Ascending aorta (tissue), 2 donors: ENCODE data around the gene EHBP1L1. TPM values are rescaled to one million over a fixed set of nuclear protein-coding genes. Genes with fewer than 3 reads are reported as not detected.
A peak's percentile ranks its signal among the peaks of the same experiment; 100 is the strongest.

Source experiments
- DNase-seq, 2 donors: peaks; one replicate each; pipeline ENCODE4 v3.0.0-alpha.2; 2019; ENCODE audit warnings: low spot score in 2 of 2
- H3K27ac ChIP-seq, 2 donors: fragments of 200-600 bp; sonication (generic); one replicate each; pipeline ENCODE4 v1.5.1; 2016 to 2017; ENCODE audit warnings: mild to moderate bottlenecking in 1 of 2
- H3K27me3 ChIP-seq: fragments of 200-600 bp; sonication (generic); one replicate; pipeline ENCODE4 v1.5.1; 2017
- H3K36me3 ChIP-seq, 2 donors: fragments of 200-600 bp; sonication (generic); one replicate each; pipeline ENCODE4 v1.5.1; 2016
- H3K4me1 ChIP-seq, 2 donors: fragments of 200-600 bp; sonication (generic); one replicate each; pipeline ENCODE4 v1.5.1; 2016 to 2017; ENCODE audit warnings: mild to moderate bottlenecking in 1 of 2
- H3K4me3 ChIP-seq, 2 donors: fragments of 200-600 bp; sonication (generic); one replicate each; pipeline ENCODE4 v1.5.1; 2016 to 2017; ENCODE audit warnings: mild to moderate bottlenecking in 1 of 2
- H3K9me3 ChIP-seq, 2 donors: fragments of 200-600 bp; sonication (generic); one replicate each; pipeline ENCODE4 v1.5.1; 2016
- CTCF ChIP-seq, 3 experiments: fragments of 200-600 bp in 2 of 3; fragments of 450-650 bp in 1 of 3; sonication (generic) in 2 of 3; IDR thresholded peaks; one replicate each; pipeline ENCODE4 v1.5.1; 2016 to 2019; ENCODE audit warnings: antibody characterized with exemption in 3 of 3, mild to moderate bottlenecking in 1 of 3, moderate library complexity in 1 of 3
- intact Hi-C: fragments of 100-400 bp; cut with DNase I; formaldehyde crosslinking; loops from one replicate; pipeline ENCODE4 v1.15.1; 2023
- total RNA-seq: library from RNA; depleted of rRNA; stranded (reverse); fragments of >200 nt; gene quantifications from one replicate; pipeline ENCODE4 v1.1.0, GENCODE V29; 2016

The EHBP1L1 gene
- total RNA-seq, 1 donor from 2014 or later: 418 TPM

DNA sequence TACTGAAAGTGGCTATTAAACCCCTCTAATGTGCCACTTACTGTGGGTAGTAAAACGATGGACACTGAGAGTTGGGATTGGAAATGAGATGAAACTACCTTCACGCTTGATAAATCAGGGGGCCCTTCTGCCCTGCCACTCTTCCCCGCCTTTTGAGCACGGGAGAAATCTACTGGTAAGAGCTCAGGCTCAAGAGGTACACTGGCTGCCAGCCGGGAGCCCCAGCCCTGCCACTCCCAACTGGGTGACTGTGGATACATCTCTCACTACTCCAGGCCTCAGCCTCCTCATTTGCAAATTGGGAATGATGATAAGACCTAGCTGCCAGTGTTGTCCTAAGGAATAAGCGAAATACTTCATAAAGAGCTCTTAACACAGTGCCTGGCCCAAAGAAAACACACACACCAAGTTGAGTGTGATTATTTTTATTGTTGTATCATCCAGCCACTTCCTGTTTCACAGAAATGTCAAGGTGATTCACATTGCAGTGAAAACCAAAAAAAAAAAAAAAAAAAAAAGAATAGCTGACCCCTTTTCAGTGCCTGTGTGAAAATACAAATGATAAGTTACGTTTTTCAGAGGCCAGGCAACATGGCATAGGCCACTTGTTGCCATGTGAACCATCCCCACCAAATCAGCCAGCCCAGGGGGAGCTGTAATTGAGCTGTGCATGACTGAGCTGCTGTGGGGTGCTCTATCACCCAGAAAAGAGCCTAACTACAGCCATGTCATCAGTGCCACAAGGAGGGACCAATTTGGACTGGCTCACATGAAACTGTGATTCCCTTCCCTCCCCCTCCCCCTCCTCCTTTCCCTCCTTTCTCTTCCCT is 10.0 kb upstream of the EHBP1L1 start:
- H3K27me3 ChIP-seq: no peaks in the 10 kb centered on the region
- H3K4me3 ChIP-seq: no peak overlapping the region
- no peaks in the 10 kb centered on the region for H3K9me3 ChIP-seq
- no peaks in the 10 kb centered on the region for H3K36me3 ChIP-seq
- peaks cover 18 to 49% of the 10 kb centered on the region in 2 donors for H3K4me1 ChIP-seq
- DNase-seq: no peak
- no peak for TF ChIP-seq CTCF (IDR thresholded peaks at IDR 0.05)
- peak overlapping the region; percentile 58 to 67 for H3K27ac ChIP-seq
- intact Hi-C loops: no loop called here

GRCh38 chr11:65569164-65569972 is 6.5 kb upstream of the EHBP1L1 start:
- Histone ChIP-seq H3K4me3 (peak overlapping the region; percentile 95 to 98), H3K36me3 (no peaks in the 10 kb centered on the region), H3K27ac (peak overlapping the region; percentile 90 to 99), H3K9me3 (no peaks in the 10 kb centered on the region), H3K27me3 (no peaks in the 10 kb centered on the region), H3K4me1 (peaks cover 26 to 51% of the 10 kb centered on the region in 2 donors)
- intact Hi-C loops: no loop called here
- DNase-seq: no peak
- TF ChIP-seq CTCF (IDR thresholded peaks at IDR 0.05): no peak

- no peaks in the 10 kb centered on the region for H3K27me3 ChIP-seq
- TF ChIP-seq CTCF (IDR thresholded peaks at IDR 0.05): peak; percentile 37 to 46 (median 45)
- H3K36me3 ChIP-seq: no peaks in the 10 kb centered on the region
- H3K9me3 ChIP-seq: no peaks in the 10 kb centered on the region
- H3K4me1 ChIP-seq: peaks cover 30 to 56% of the 10 kb centered on the region in 2 donors
- peak within 1 kb of the TSS; percentile 90 to 99 for H3K27ac ChIP-seq
- peak; percentile 95 to 99 for DNase-seq
- peak within 1 kb of the TSS; percentile 95 to 98 for H3K4me3 ChIP-seq
- intact Hi-C loops: loop anchor here (1.0 to 5.0 kb wide), 3 partner anchors 12 to 188 kb away; partner anchors contain the start of genes LTBP3 and SLC25A45
These were observed 5.6 kb upstream of the EHBP1L1 start, which contains the start of gene ZNRD2 for GRCh38 chr11:65569973-65570918. ZNRD2 (plus strand) TSS chr11:65570477; CDS start chr11:65570492, 15 bp downstream.

DNA sequence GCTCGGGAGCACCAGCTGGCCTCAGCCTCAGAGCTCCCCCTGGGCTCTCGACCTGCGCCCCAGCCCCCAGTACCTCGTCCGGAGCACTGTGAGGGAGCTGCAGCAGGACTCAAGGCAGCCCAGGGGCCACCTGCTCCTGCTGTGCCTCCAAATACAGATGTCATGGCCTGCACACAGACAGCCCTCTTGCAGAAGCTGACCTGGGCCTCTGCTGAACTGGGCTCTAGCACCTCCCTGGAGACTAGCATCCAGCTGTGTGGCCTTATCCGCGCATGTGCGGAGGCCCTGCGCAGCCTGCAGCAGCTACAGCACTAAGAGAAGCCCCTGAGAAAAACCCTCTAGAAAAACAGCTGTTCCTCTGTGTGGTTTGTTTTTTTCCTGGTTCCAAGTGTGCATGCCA is 4.4 kb upstream of the EHBP1L1 start:
- H3K36me3 ChIP-seq: no peaks in the 10 kb centered on the region
- peaks cover 30 to 50% of the 10 kb centered on the region in 2 donors for H3K4me1 ChIP-seq
- no peak for TF ChIP-seq CTCF (IDR thresholded peaks at IDR 0.05)
- peak overlapping the region; percentile 96 to 99 for H3K27ac ChIP-seq
- no peak for DNase-seq
- H3K4me3 ChIP-seq: peak overlapping the region; percentile 95 to 98
- H3K9me3 ChIP-seq: no peaks in the 10 kb centered on the region
- intact Hi-C loops: loop anchor here (5.0 kb wide), 2 partner anchors 81 to 189 kb away; partner anchors contain the start of gene SLC25A45
- no peaks in the 10 kb centered on the region for H3K27me3 ChIP-seq

DNA sequence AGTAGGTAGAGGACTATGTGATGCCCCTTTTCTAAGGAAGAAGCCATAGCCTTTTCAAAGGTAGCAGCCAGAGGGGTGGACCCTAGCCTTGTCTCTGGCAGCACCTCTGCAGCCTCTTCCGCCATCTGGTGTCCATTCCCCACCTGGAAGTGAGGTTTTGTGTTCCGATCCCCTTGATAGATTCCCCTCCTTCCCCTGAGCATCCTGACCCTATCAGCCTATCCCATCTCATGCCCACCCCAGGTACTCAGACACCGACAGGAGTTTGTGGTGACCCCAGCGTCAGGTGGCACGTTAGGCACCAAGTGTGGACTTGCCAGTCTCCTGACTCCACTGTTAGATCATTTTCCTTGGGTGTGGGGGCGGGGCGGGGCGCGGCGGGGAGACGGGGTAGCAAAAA is 3.9 kb upstream of the EHBP1L1 start:
- H3K4me3 ChIP-seq: peak overlapping the region; percentile 95 to 98
- no peak for DNase-seq
- H3K9me3 ChIP-seq: no peaks in the 10 kb centered on the region
- peak; percentile 30 to 58 (median 45) for TF ChIP-seq CTCF (IDR thresholded peaks at IDR 0.05)
- intact Hi-C loops: loop anchor here (2.0 to 5.0 kb wide), 3 partner anchors 47 to 190 kb away; partner anchors contain the start of genes SCYL1 and SLC25A45
- H3K27ac ChIP-seq: peak overlapping the region; percentile 96 to 99
- no peaks in the 10 kb centered on the region for H3K36me3 ChIP-seq
- no peaks in the 10 kb centered on the region for H3K27me3 ChIP-seq
- peaks cover 30 to 50% of the 10 kb centered on the region in 2 donors for H3K4me1 ChIP-seq
